ENCODE data around the gene BORCS8.
A peak's percentile ranks its signal among the peaks of the same experiment; 100 is the strongest.

The BORCS8 gene

GRCh38 chr19:19213426-19214158, 21.6 kb upstream of the BORCS8 start:
- no peak for DNase-seq

GRCh38 chr19:19212916-19213315, 21.0 kb upstream of the BORCS8 start:
- DNase-seq = no peak

- peak; percentile 64 for DNase-seq
Observed at GRCh38 chr19:19211499-19212420, 19.8 kb upstream of the BORCS8 start, which contains the start of gene NCAN. NCAN (plus strand) TSS chr19:19211958; CDS start chr19:19216954, 4,996 bp downstream.

- peak; percentile 24 for DNase-seq
Observed at GRCh38 chr19:19209372-19209771, 17.4 kb upstream of the BORCS8 start.

GRCh38 chr19:19207637-19208572, 16.0 kb upstream of the BORCS8 start:
- DNase-seq = no peak

GRCh38 chr19:19206938-19207337, 15.0 kb upstream of the BORCS8 start:
- no peak for DNase-seq

- DNase-seq = no peak
Observed at GRCh38 chr19:19205416-19206410, 13.8 kb upstream of the BORCS8 start.

GRCh38 chr19:19204181-19204580, 12.2 kb upstream of the BORCS8 start:
- DNase-seq = no peak

GRCh38 chr19:19203012-19203856, 11.3 kb upstream of the BORCS8 start, which contains the start of gene NR2C2AP:
NR2C2AP (minus strand) TSS chr19:19203414; CDS start chr19:19203060, 354 bp downstream.
- peak; percentile 95 for DNase-seq

- no peak for DNase-seq
Observed at GRCh38 chr19:19202707-19203011, 10.7 kb upstream of the BORCS8 start.

- no peak for DNase-seq
Observed at GRCh38 chr19:19201697-19202630, 10.0 kb upstream of the BORCS8 start.

- no peak for DNase-seq
Observed at GRCh38 chr19:19193926-19194325, 2.0 kb upstream of the BORCS8 start.

GRCh38 chr19:19192910-19193423, 1.0 kb upstream of the BORCS8 start:
- no peak for DNase-seq

GRCh38 chr19:19191768-19192077, 229 bp downstream of the BORCS8 start:
- no peak for DNase-seq

- no peak for DNase-seq
Observed at GRCh38 chr19:19186742-19187141, 5.2 kb downstream of the BORCS8 start.

GRCh38 chr19:19185853-19186740, 5.9 kb downstream of the BORCS8 start:
- peak; percentile 69 for DNase-seq

- no peak for DNase-seq
Observed at GRCh38 chr19:19181488-19181998, 10.4 kb downstream of the BORCS8 start.

Data from NCI-H146 (cell line).